ENCODE data around the gene PITX2. TPM values are rescaled to one million over a fixed set of nuclear protein-coding genes. Genes with fewer than 3 reads are reported as not detected.
"Not testable (repeated sequence)": the region's sequence is repeated elsewhere in the genome, so short reads cannot be mapped to it uniquely, and the experiment has no call there.

Gene PITX2
- total and polyA plus RNA-seq, 3 experiments from 2014 or later: not detected

- no peaks in the 10 kb centered on the region for H3K36me3 ChIP-seq (ENCODE audit: insufficient read depth, low read length)
- no peak for DNase-seq
- Mint-ChIP-seq H3K4me1 (no peaks in the 10 kb centered on the region), H3K27me3 (peaks cover 4 to 6% of the 10 kb centered on the region in 2 donors), H3K36me3 (no peaks in the 10 kb centered on the region), H3K27ac (no peak overlapping the region), H3K4me3 (no peak overlapping the region), H3K9me3 (peaks cover 0 to 11% (median 7%) of the 10 kb centered on the region in 5 donors)
- H3K4me3 ChIP-seq (ENCODE audit: low read length): no peak overlapping the region
- no peak overlapping the region for H3K27ac ChIP-seq (ENCODE audit: low read depth, low read length)
- no peaks in the 10 kb centered on the region for H3K4me1 ChIP-seq (ENCODE audit: insufficient read depth, low read length)
- ChIA-PET CTCF (no interaction called here), POLR2A (no interaction called here)
- no peaks in the 10 kb centered on the region for H3K27me3 ChIP-seq (ENCODE audit: insufficient read depth, low read length, poor library complexity, severe bottlenecking)
- H3K9me3 ChIP-seq (ENCODE audit: low read length): no peaks in the 10 kb centered on the region
Measured at GRCh38 chr4:110596431-110596830, 26.4 kb downstream of the PITX2 start.

DNA sequence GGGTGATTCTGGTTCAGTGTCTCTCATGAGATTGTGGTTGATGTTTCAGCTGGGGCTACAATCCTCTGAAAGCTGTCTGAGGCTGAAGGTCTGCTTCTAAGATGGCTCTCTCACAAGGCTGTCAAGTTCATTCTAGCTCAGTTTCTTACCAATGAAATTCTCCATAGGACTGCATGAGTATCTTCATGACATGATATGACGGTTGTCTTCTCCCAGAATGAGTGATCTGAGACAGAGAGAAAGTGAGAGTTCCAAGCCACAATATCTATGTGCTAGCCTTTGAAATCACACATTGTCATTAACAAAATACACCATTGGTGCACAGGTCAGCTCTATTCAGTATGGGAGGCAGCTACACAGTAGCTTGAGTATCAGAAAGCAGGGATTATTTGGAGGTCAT lies 27.3 kb downstream of the PITX2 start:
- Mint-ChIP-seq H3K36me3 (no peaks in the 10 kb centered on the region), H3K4me1 (no peaks in the 10 kb centered on the region), H3K4me3 (no peak overlapping the region), H3K27me3 (peaks cover 6% of the 10 kb centered on the region in 2 donors), H3K27ac (no peak overlapping the region), H3K9me3 (peaks cover 0 to 11% (median 7%) of the 10 kb centered on the region in 5 donors)
- no peak overlapping the region for H3K27ac ChIP-seq (ENCODE audit: low read depth, low read length)
- H3K36me3 ChIP-seq (ENCODE audit: insufficient read depth, low read length): no peaks in the 10 kb centered on the region
- no peaks in the 10 kb centered on the region for H3K9me3 ChIP-seq (ENCODE audit: low read length)
- H3K4me3 ChIP-seq (ENCODE audit: low read length): no peak overlapping the region
- POLR2A ChIA-PET: no interaction called here
- H3K4me1 ChIP-seq (ENCODE audit: insufficient read depth, low read length): no peaks in the 10 kb centered on the region
- CTCF ChIA-PET: no interaction called here
- no peaks in the 10 kb centered on the region for H3K27me3 ChIP-seq (ENCODE audit: insufficient read depth, low read length, poor library complexity, severe bottlenecking)
- no peak for DNase-seq

DNA sequence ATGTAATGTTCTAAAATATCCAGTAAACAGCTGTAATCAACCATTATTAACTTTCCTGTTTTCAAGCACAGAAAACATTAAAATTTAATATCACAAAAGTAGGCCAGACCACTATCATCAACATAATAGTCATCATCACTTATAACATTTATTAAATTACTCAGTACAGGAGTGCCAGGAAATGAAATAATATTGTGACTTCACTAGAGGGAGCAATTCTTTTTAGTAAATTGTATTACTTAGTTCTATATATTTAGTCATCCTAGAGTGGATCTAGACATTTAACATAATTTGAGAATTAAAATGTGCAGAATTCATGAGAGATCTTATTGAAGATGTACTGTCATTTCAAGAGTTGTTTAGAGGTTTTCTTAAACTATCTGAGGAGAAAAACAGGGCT lies 33.6 kb downstream of the PITX2 start:
- no peak for DNase-seq
- Histone ChIP-seq H3K27me3 (ENCODE audit: insufficient read depth, low read length, poor library complexity, severe bottlenecking) (no peaks in the 10 kb centered on the region), H3K36me3 (ENCODE audit: insufficient read depth, low read length) (no peaks in the 10 kb centered on the region), H3K4me3 (ENCODE audit: low read length) (no peak overlapping the region), H3K9me3 (ENCODE audit: low read length) (no peaks in the 10 kb centered on the region), H3K4me1 (ENCODE audit: insufficient read depth, low read length) (no peaks in the 10 kb centered on the region), H3K27ac (ENCODE audit: low read depth, low read length) (no peak overlapping the region)
- H3K27ac Mint-ChIP-seq: no peak overlapping the region
- no peaks in the 10 kb centered on the region for H3K36me3 Mint-ChIP-seq
- POLR2A ChIA-PET: no interaction called here
- CTCF ChIA-PET: no interaction called here
- peaks cover 0 to 2% (median 0%) of the 10 kb centered on the region in 5 donors for H3K9me3 Mint-ChIP-seq
- H3K4me1 Mint-ChIP-seq: no peaks in the 10 kb centered on the region
- no peak overlapping the region for H3K4me3 Mint-ChIP-seq
- H3K27me3 Mint-ChIP-seq: peaks cover 0 to 4% of the 10 kb centered on the region in 2 donors

GRCh38 chr4:110587666-110588285 lies 35.1 kb downstream of the PITX2 start:
- H3K27ac Mint-ChIP-seq: no peak overlapping the region

GRCh38 chr4:110586131-110586850 lies 36.6 kb downstream of the PITX2 start:
- no peak overlapping the region for H3K4me3 ChIP-seq (ENCODE audit: low read length)
- no peaks in the 10 kb centered on the region for H3K36me3 ChIP-seq (ENCODE audit: insufficient read depth, low read length)
- H3K9me3 Mint-ChIP-seq: peaks cover 0 to 5% (median 0%) of the 10 kb centered on the region in 5 donors
- CTCF ChIA-PET: no interaction called here
- no peak overlapping the region for H3K27ac ChIP-seq (ENCODE audit: low read depth, low read length)
- H3K27me3 ChIP-seq (ENCODE audit: insufficient read depth, low read length, poor library complexity, severe bottlenecking): no peaks in the 10 kb centered on the region
- POLR2A ChIA-PET: no interaction called here
- DNase-seq: no peak
- no peaks in the 10 kb centered on the region for H3K9me3 ChIP-seq (ENCODE audit: low read length)
- H3K27ac Mint-ChIP-seq: no peak overlapping the region
- no peaks in the 10 kb centered on the region for H3K4me1 Mint-ChIP-seq
- peaks cover 6 to 9% of the 10 kb centered on the region in 2 donors for H3K27me3 Mint-ChIP-seq
- H3K36me3 Mint-ChIP-seq: no peaks in the 10 kb centered on the region
- H3K4me3 Mint-ChIP-seq: no peak overlapping the region
- no peaks in the 10 kb centered on the region for H3K4me1 ChIP-seq (ENCODE audit: insufficient read depth, low read length)

More at GRCh38 chr4:110587666-110588285, 35.1 kb downstream of the PITX2 start:
- no peak for DNase-seq
- Histone ChIP-seq H3K27ac (ENCODE audit: low read depth, low read length) (no peak overlapping the region), H3K9me3 (ENCODE audit: low read length) (no peaks in the 10 kb centered on the region), H3K27me3 (ENCODE audit: insufficient read depth, low read length, poor library complexity, severe bottlenecking) (no peaks in the 10 kb centered on the region), H3K4me1 (ENCODE audit: insufficient read depth, low read length) (no peaks in the 10 kb centered on the region), H3K4me3 (ENCODE audit: low read length) (no peak overlapping the region), H3K36me3 (ENCODE audit: insufficient read depth, low read length) (no peaks in the 10 kb centered on the region)
- no peaks in the 10 kb centered on the region for H3K4me1 Mint-ChIP-seq
- POLR2A ChIA-PET: no interaction called here
- peaks cover 4 to 5% of the 10 kb centered on the region in 2 donors for H3K27me3 Mint-ChIP-seq
- peaks cover 0 to 2% (median 0%) of the 10 kb centered on the region in 5 donors for H3K9me3 Mint-ChIP-seq
- CTCF ChIA-PET: no interaction called here
- no peak overlapping the region for H3K4me3 Mint-ChIP-seq
- H3K36me3 Mint-ChIP-seq: no peaks in the 10 kb centered on the region

DNA sequence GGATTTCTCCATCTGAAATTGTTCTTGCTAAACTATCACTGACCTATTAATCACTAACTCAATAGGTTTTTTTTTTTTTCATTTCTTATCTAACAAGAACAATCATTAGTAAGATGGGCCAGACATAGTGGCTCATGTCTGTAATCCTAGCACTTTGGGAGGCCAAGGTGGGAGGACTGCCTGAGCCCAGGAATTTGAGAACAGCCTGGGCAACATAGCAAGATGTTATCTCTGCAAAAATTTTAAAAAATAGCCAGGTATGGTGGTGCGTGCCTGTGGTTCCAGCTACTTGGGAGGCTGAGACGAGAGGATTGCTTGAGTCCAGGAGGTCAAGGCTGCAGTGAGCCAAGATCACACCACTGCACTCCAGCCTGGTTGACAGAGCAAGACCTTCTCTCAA lies 46.2 kb downstream of the PITX2 start:
- DNase-seq; POLR2A ChIA-PET; H3K4me3 ChIP-seq (ENCODE audit: low read length); H3K27ac Mint-ChIP-seq; H3K36me3 ChIP-seq (ENCODE audit: insufficient read depth, low read length); H3K27me3 ChIP-seq (ENCODE audit: insufficient read depth, low read length, poor library complexity, severe bottlenecking); H3K27me3 Mint-ChIP-seq; H3K9me3 ChIP-seq (ENCODE audit: low read length); H3K4me1 ChIP-seq (ENCODE audit: insufficient read depth, low read length); H3K4me1 Mint-ChIP-seq; H3K9me3 Mint-ChIP-seq; H3K4me3 Mint-ChIP-seq; H3K27ac ChIP-seq (ENCODE audit: low read depth, low read length); H3K36me3 Mint-ChIP-seq; CTCF ChIA-PET: not testable (repeated sequence)

Other genes with a start within 250 kb of the PITX2 start
- not detected for gene ENPEP, start 146.9 kb downstream of the PITX2 start, total RNA-seq
- not detected for gene ENPEP, start 146.9 kb downstream of the PITX2 start, polyA plus RNA-seq

Data from CD8-positive, alpha-beta memory T cell (primary cell).